ENCODE results near the gene ARHGAP15.
A peak's percentile ranks its signal among the peaks of the same experiment; 100 is the strongest.
"Not testable (repeated sequence)": the region's sequence is repeated elsewhere in the genome, so short reads cannot be mapped to it uniquely, and the experiment has no call there.

Gene ARHGAP15

GRCh38 chr2:143128681-143129580 is at the start of gene ARHGAP15:
Gene ARHGAP15, plus strand, starts transcription at chr2:143129419.
- DNase-seq (ENCODE audit: low read depth in 2 of 2, low spot score in 1 of 2) = peak; percentile 32 to 45

- no peak for DNase-seq (ENCODE audit: low read depth in 2 of 2, low spot score in 1 of 2)
Measured at GRCh38 chr2:143081616-143082015, 47.6 kb upstream of the ARHGAP15 start.

GRCh38 chr2:143083636-143084035 is 45.6 kb upstream of the ARHGAP15 start:
- DNase-seq (ENCODE audit: low read depth in 2 of 2, low spot score in 1 of 2) = no peak

- DNase-seq (ENCODE audit: low read depth in 2 of 2, low spot score in 1 of 2) = no peak
Measured at GRCh38 chr2:143084462-143084861, 44.8 kb upstream of the ARHGAP15 start.

GRCh38 chr2:143085125-143085784 is 44.0 kb upstream of the ARHGAP15 start:
- DNase-seq (ENCODE audit: low read depth in 2 of 2, low spot score in 1 of 2) = no peak

GRCh38 chr2:143087033-143087432 is 42.2 kb upstream of the ARHGAP15 start:
- DNase-seq (ENCODE audit: low read depth in 2 of 2, low spot score in 1 of 2) = no peak

- DNase-seq (ENCODE audit: low read depth in 2 of 2, low spot score in 1 of 2) = no peak
Measured at GRCh38 chr2:143088388-143088787, 40.8 kb upstream of the ARHGAP15 start.

- not testable (repeated sequence) for DNase-seq (ENCODE audit: low read depth in 2 of 2, low spot score in 1 of 2)
Measured at GRCh38 chr2:143089520-143089919, 39.7 kb upstream of the ARHGAP15 start.

GRCh38 chr2:143110758-143111428 is 18.3 kb upstream of the ARHGAP15 start:
- DNase-seq (ENCODE audit: low read depth in 2 of 2, low spot score in 1 of 2) = peak; percentile 11 to 30

GRCh38 chr2:143117225-143117624 is 12.0 kb upstream of the ARHGAP15 start:
- no peak for DNase-seq (ENCODE audit: low read depth in 2 of 2, low spot score in 1 of 2)

- DNase-seq (ENCODE audit: low read depth in 2 of 2, low spot score in 1 of 2) = no peak
Measured at GRCh38 chr2:143121079-143121478, 8.1 kb upstream of the ARHGAP15 start.

GRCh38 chr2:143121957-143122356 is 7.3 kb upstream of the ARHGAP15 start:
- DNase-seq (ENCODE audit: low read depth in 2 of 2, low spot score in 1 of 2) = no peak

- DNase-seq (ENCODE audit: low read depth in 2 of 2, low spot score in 1 of 2) = no peak
Measured at GRCh38 chr2:143123911-143124310, 5.3 kb upstream of the ARHGAP15 start.

- DNase-seq (ENCODE audit: low read depth in 2 of 2, low spot score in 1 of 2) = no peak
Measured at GRCh38 chr2:143124445-143124844, 4.8 kb upstream of the ARHGAP15 start.

- DNase-seq (ENCODE audit: low read depth in 2 of 2, low spot score in 1 of 2) = no peak
Measured at GRCh38 chr2:143125717-143126116, 3.5 kb upstream of the ARHGAP15 start.

- DNase-seq (ENCODE audit: low read depth in 2 of 2, low spot score in 1 of 2) = no peak
Measured at GRCh38 chr2:143132355-143132754, 3.1 kb downstream of the ARHGAP15 start.

- DNase-seq (ENCODE audit: low read depth in 2 of 2, low spot score in 1 of 2) = no peak
Measured at GRCh38 chr2:143133783-143134182, 4.6 kb downstream of the ARHGAP15 start.

- no peak for DNase-seq (ENCODE audit: low read depth in 2 of 2, low spot score in 1 of 2)
Measured at GRCh38 chr2:143138292-143138691, 9.1 kb downstream of the ARHGAP15 start.

- DNase-seq (ENCODE audit: low read depth in 2 of 2, low spot score in 1 of 2) = no peak
Measured at GRCh38 chr2:143139835-143140393, 10.7 kb downstream of the ARHGAP15 start.

- DNase-seq (ENCODE audit: low read depth in 2 of 2, low spot score in 1 of 2) = no peak
Measured at GRCh38 chr2:143140864-143141661, 11.8 kb downstream of the ARHGAP15 start.

GRCh38 chr2:143142598-143142997 is 13.4 kb downstream of the ARHGAP15 start:
- no peak for DNase-seq (ENCODE audit: low read depth in 2 of 2, low spot score in 1 of 2)

Data from stimulated activated CD8-positive, alpha-beta memory T cell treated with anti-CD3 and anti-CD28 coated beads, Interleukin-4, amount 100 ng/mL, for 4 hours (primary cell).